Inflammatory macrophage treated with lipopolysaccharide for 4 hours (primary cell): ENCODE data around the gene SNX25.

Source experiments
- DNase-seq: peaks from one replicate; pipeline ENCODE4 v3.0.0-alpha.2; 2020

SNX25 gene

GRCh38 chr4:185384061-185384460, 174.7 kb downstream of the SNX25 start:
- DNase-seq: no peak

GRCh38 chr4:185384930-185385331, 175.5 kb downstream of the SNX25 start:
- DNase-seq: no peak

- DNase-seq: no peak
These were observed 178.6 kb downstream of the SNX25 start for GRCh38 chr4:185387957-185388356.

GRCh38 chr4:185390941-185391340, 181.5 kb downstream of the SNX25 start:
- no peak for DNase-seq

GRCh38 chr4:185392156-185392555, 182.8 kb downstream of the SNX25 start:
- DNase-seq: no peak

- DNase-seq: peak; percentile 27
These were observed 185.3 kb downstream of the SNX25 start for GRCh38 chr4:185394568-185395237.

- DNase-seq: peak; percentile 7
These were observed 186.0 kb downstream of the SNX25 start, which contains the start of gene LRP2BP for GRCh38 chr4:185395238-185395955. LRP2BP (minus strand) TSS chr4:185395924; CDS start chr4:185378186, 17,738 bp downstream.

- DNase-seq: peak; percentile 97
These were observed 186.7 kb downstream of the SNX25 start for GRCh38 chr4:185395956-185396723.

- no peak for DNase-seq
These were observed 187.5 kb downstream of the SNX25 start, which contains the start of gene ANKRD37 for GRCh38 chr4:185396724-185397385. ANKRD37 (plus strand) TSS chr4:185396841; CDS start chr4:185396924, 83 bp downstream.

- DNase-seq: peak; percentile 63
These were observed 189.2 kb downstream of the SNX25 start for GRCh38 chr4:185398618-185399017.

GRCh38 chr4:185399466-185399865, 190.1 kb downstream of the SNX25 start:
- no peak for DNase-seq

GRCh38 chr4:185404031-185404430, 194.6 kb downstream of the SNX25 start:
- no peak for DNase-seq

- DNase-seq: peak; percentile 89
These were observed 196.1 kb downstream of the SNX25 start for GRCh38 chr4:185405296-185405999.

GRCh38 chr4:185408432-185408831, 199.0 kb downstream of the SNX25 start:
- DNase-seq: no peak

- DNase-seq: peak; percentile 77
These were observed 202.5 kb downstream of the SNX25 start for GRCh38 chr4:185411849-185412248.

GRCh38 chr4:185412412-185412811, 203.0 kb downstream of the SNX25 start:
- no peak for DNase-seq
